OCI-LY1 (cell line): ENCODE data around the gene BUB1B.

Source experiments
- H2AFZ ChIP-seq: fragments of 200-600 bp; sonication (generic), shearing (Covaris generic); 2 replicates; pipeline ENCODE4 v1.6.0; 2014; ENCODE audit warnings: antibody characterized with exemption, mild to moderate bottlenecking, low read length
- H3F3A ChIP-seq: fragments of 200-600 bp; sonication (generic), shearing (Covaris generic); 2 replicates; pipeline ENCODE4 v1.6.0; 2014; ENCODE audit warnings: mild to moderate bottlenecking, antibody characterized with exemption, low read length, moderate library complexity; ENCODE audit not compliant: insufficient read depth
- H3K27ac ChIP-seq: fragments of 200-600 bp; sonication (generic); 2 replicates; pipeline ENCODE4 v1.5.1; 2014; ENCODE audit warnings: low read length, mixed run types, mild to moderate bottlenecking, low read depth; ENCODE audit not compliant: poor library complexity, severe bottlenecking
- H3K27me3 ChIP-seq: fragments of 200-600 bp; sonication (generic); 2 replicates; pipeline ENCODE4 v1.6.0; 2014; ENCODE audit warnings: antibody characterized with exemption, mild to moderate bottlenecking, low read length, moderate library complexity; ENCODE audit not compliant: insufficient read depth
- H3K36me3 ChIP-seq: fragments of 200-600 bp; sonication (generic); 2 replicates; pipeline ENCODE4 v1.6.1; 2014; ENCODE audit warnings: mild to moderate bottlenecking, antibody characterized with exemption, low read length, moderate library complexity, mixed read lengths; ENCODE audit not compliant: insufficient read depth
- H3K4me1 ChIP-seq: fragments of 200-600 bp; sonication (generic); 2 replicates; pipeline ENCODE4 v1.5.1; 2014; ENCODE audit warnings: mild to moderate bottlenecking, low read length, moderate library complexity; ENCODE audit not compliant: insufficient read depth, severe bottlenecking
- H3K4me2 ChIP-seq: fragments of 200-600 bp; sonication (generic), shearing (Covaris generic); 2 replicates; pipeline ENCODE4 v1.6.1; 2014; ENCODE audit warnings: low read length
- H3K4me3 ChIP-seq: fragments of 200-600 bp; sonication (generic); 2 replicates; pipeline ENCODE4 v1.5.1; 2014; ENCODE audit warnings: low read length, low read depth, mild to moderate bottlenecking, mixed read lengths; ENCODE audit not compliant: poor library complexity, severe bottlenecking
- H3K79me2 ChIP-seq: fragments of 200-600 bp; shearing (Covaris generic); 2 replicates; pipeline ENCODE4 v1.6.1; 2016; ENCODE audit warnings: mixed run types, low read length, mixed read lengths; ENCODE audit not compliant: insufficient read depth
- H3K9ac ChIP-seq: fragments of 200-600 bp; sonication (generic), shearing (Covaris generic); 2 replicates; pipeline ENCODE4 v1.6.1; 2014; ENCODE audit warnings: mild to moderate bottlenecking, low read length, mixed read lengths
- H3K9me2 ChIP-seq: fragments of 200-600 bp; sonication (generic), shearing (Covaris generic); 2 replicates; pipeline ENCODE4 v1.6.1; 2014; ENCODE audit warnings: low read depth, mild to moderate bottlenecking, low read length, mixed read lengths
- H3K9me3 ChIP-seq: fragments of 200-600 bp; shearing (Covaris generic); 2 replicates; pipeline ENCODE4 v1.6.1; 2014; ENCODE audit warnings: low read length, mixed read lengths
- H4K20me1 ChIP-seq: fragments of 200-600 bp; sonication (generic), shearing (Covaris generic); 2 replicates; pipeline ENCODE4 v1.6.0; 2016; ENCODE audit warnings: mild to moderate bottlenecking, low read length; ENCODE audit not compliant: insufficient read depth
- EZH2 ChIP-seq: fragments of 200-600 bp; sonication (generic), shearing (Covaris generic); IDR thresholded peaks from 2 replicates; pipeline ENCODE4 v1.8.0; 2017; ENCODE audit warnings: borderline replicate concordance, mixed run types, mild to moderate bottlenecking, antibody characterized with exemption, low read length, moderate library complexity, mixed read lengths
- TF ChIP-seq, protein P1 (sequence below): fragments of 200-600 bp; sonication (generic), shearing (Covaris generic); IDR thresholded peaks from 2 replicates; pipeline ENCODE4 v1.5.1; 2017; ENCODE audit warnings: mild to moderate bottlenecking, antibody characterized with exemption, low read length, moderate library complexity, mixed read lengths

BUB1B gene

DNA sequence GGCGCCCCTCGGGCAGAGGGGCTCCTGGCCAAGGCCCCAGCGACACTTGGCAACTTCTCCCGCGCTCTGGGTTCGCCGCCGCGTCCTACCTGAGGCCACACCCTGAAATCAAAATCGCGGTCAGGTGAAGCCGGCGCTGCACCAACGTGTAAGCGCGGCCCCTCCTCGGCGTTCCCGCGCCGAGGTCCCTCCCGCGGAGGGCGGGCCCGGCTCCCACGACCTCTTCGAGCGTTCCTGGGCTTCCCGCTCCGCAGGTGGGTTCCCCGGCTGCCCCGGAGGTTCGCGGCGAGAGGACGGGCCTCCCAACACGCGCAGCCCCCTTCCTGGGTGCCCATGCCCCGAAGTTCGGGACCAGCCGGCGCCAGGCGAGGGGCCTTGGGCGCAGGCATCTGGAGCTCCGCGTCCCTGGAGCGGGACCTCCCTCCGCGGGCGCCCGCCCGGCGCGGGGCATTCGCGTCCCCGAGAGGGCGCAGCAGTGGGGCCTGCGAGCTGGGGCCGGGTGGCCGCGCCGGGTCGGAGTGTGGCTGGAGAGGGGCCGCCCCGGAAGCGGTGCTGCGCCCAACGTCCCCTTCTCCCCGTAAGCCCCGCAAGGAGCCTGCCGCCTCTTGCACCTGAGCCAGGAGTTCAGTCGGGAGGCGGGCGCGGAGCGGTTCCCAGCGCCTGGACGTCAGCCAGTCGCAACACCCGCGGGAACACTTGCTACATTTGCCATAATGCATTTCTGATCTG, 91.7 kb downstream of the BUB1B start:
- no peak for TF ChIP-seq EZH2
- TF ChIP-seq, protein P1, sequence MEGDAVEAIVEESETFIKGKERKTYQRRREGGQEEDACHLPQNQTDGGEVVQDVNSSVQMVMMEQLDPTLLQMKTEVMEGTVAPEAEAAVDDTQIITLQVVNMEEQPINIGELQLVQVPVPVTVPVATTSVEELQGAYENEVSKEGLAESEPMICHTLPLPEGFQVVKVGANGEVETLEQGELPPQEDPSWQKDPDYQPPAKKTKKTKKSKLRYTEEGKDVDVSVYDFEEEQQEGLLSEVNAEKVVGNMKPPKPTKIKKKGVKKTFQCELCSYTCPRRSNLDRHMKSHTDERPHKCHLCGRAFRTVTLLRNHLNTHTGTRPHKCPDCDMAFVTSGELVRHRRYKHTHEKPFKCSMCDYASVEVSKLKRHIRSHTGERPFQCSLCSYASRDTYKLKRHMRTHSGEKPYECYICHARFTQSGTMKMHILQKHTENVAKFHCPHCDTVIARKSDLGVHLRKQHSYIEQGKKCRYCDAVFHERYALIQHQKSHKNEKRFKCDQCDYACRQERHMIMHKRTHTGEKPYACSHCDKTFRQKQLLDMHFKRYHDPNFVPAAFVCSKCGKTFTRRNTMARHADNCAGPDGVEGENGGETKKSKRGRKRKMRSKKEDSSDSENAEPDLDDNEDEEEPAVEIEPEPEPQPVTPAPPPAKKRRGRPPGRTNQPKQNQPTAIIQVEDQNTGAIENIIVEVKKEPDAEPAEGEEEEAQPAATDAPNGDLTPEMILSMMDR = no peak
- H3K27me3 ChIP-seq = peaks cover 11% of the 10 kb centered on the region
- H3K9ac ChIP-seq = peak overlapping the region; percentile 25; the same call in 1 of the 2 replicates
- H3K4me2 ChIP-seq = peak overlapping the region; percentile 61
- no peak overlapping the region for H2AFZ ChIP-seq
- no peaks in the 10 kb centered on the region for H3K79me2 ChIP-seq
- H3K4me1 ChIP-seq = peaks cover 3% of the 10 kb centered on the region
- no peak overlapping the region for H3K27ac ChIP-seq
- H3K9me2 ChIP-seq = no peaks in the 10 kb centered on the region
- no peaks in the 10 kb centered on the region for H3F3A ChIP-seq
- H3K9me3 ChIP-seq = no peaks in the 10 kb centered on the region
- H3K4me3 ChIP-seq = peak overlapping the region; percentile 55
- H3K36me3 ChIP-seq = no peaks in the 10 kb centered on the region
- H4K20me1 ChIP-seq = no peaks in the 10 kb centered on the region

DNA sequence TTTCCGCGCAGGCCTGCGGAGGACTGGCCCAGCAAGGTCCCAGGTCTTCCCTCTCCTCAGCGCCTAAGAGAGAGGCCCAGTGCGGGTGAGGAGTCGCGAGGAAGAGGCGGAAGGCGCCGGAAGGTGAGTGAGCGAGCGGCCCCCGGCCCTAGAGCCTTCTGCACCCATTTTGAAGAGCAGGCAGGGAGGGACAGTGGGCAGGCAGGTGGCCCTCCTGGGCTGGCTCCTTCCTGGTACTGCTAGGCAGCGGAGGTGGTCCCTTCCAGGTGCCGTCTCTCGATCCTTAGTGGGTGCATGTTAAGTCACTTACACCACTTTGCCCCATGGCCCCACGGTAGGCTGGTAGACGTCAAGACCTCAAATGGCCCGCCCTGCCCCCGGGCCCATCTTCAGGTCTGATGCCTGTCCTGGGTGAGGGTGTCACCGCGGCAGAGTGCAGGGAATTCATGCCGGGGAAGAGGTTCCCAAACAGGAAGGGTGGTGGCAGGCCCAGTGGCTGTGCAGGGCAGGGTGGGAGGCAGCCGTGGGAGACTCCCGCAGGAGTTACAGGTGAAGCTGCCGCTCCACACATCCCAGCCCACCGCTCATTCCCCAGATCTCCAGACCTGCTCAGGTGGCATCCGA, 92.4 kb downstream of the BUB1B start:
- no peak overlapping the region; the same call in 1 of the 2 replicates for H3K9ac ChIP-seq
- H4K20me1 ChIP-seq = no peaks in the 10 kb centered on the region
- H3K36me3 ChIP-seq = no peaks in the 10 kb centered on the region
- H3K27ac ChIP-seq = no peak overlapping the region
- H3K27me3 ChIP-seq = peaks cover 11% of the 10 kb centered on the region
- no peaks in the 10 kb centered on the region for H3F3A ChIP-seq
- H3K4me3 ChIP-seq = peak overlapping the region; percentile 55
- H3K4me2 ChIP-seq = peak overlapping the region; percentile 61
- no peaks in the 10 kb centered on the region for H3K79me2 ChIP-seq
- TF ChIP-seq, protein P1 = no peak
- no peak for TF ChIP-seq EZH2
- H3K9me2 ChIP-seq = no peaks in the 10 kb centered on the region
- H3K9me3 ChIP-seq = no peaks in the 10 kb centered on the region
- no peak overlapping the region for H2AFZ ChIP-seq
- H3K4me1 ChIP-seq = peaks cover 3% of the 10 kb centered on the region

DNA sequence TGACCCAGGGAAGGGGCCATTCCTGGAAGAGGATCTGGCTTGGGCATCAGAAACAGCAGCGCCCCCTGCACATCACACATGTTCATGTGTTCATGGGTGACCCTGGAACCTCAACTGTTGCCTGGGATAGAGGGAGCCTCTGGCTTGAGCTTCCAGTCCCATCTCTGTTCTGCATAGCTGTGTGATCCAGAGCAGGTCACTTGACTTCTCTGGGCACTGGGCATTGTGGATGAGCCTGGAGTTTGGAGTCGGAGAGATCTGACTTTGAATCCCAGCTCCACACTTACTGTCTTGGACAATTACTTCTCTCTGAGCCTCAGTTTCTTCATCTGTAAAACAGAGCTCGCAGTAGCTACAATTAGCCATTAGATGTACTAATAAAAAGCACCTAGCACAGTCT, 93.6 kb downstream of the BUB1B start:
- H3K4me1 ChIP-seq = peaks cover 3% of the 10 kb centered on the region
- no peak overlapping the region for H3K4me2 ChIP-seq
- no peaks in the 10 kb centered on the region for H4K20me1 ChIP-seq
- no peak overlapping the region for H2AFZ ChIP-seq
- no peak overlapping the region for H3K9ac ChIP-seq
- TF ChIP-seq, protein P1 = no peak
- no peak for TF ChIP-seq EZH2
- no peaks in the 10 kb centered on the region for H3K9me3 ChIP-seq
- peaks cover 11% of the 10 kb centered on the region for H3K27me3 ChIP-seq
- no peaks in the 10 kb centered on the region for H3K36me3 ChIP-seq
- H3K79me2 ChIP-seq = no peaks in the 10 kb centered on the region
- no peaks in the 10 kb centered on the region for H3F3A ChIP-seq
- no peak overlapping the region for H3K27ac ChIP-seq
- H3K9me2 ChIP-seq = no peaks in the 10 kb centered on the region
- no peak overlapping the region for H3K4me3 ChIP-seq
